Stimulated activated naive CD8-positive, alpha-beta T cell treated with anti-CD3 and anti-CD28 coated beads, Interleukin-15, Interleukin-2, amounts not matched to agents 100 U/mL and 50 U/mL, for 24 hours (primary cell): ENCODE measurements around the gene CHGA.
A peak's percentile ranks its signal among the peaks of the same experiment; 100 is the strongest.

ENCODE experiments used
- ATAC-seq: fragments of 150-1000 bp; cut with Tn5 transposase; one replicate; pipeline ENCODE4 v1.10.0; 2021
- DNase-seq: peaks from one replicate; pipeline ENCODE4 v3.0.0; 2021

The CHGA gene

GRCh38 chr14:92905667-92906066 lies 17.3 kb upstream of the CHGA start:
- DNase-seq (no peak), ATAC-seq (no peak)

- ATAC-seq (no peak), DNase-seq (no peak)
Measured at GRCh38 chr14:92906420-92906819, 16.5 kb upstream of the CHGA start.

- no peak for DNase-seq
- no peak for ATAC-seq
Measured at GRCh38 chr14:92906823-92907222, 16.1 kb upstream of the CHGA start.

- DNase-seq (no peak), ATAC-seq (no peak)
Measured at GRCh38 chr14:92907316-92907911, 15.5 kb upstream of the CHGA start.

- peak; percentile 63 for DNase-seq
- ATAC-seq, result no peak
Measured at GRCh38 chr14:92914087-92914656, 8.8 kb upstream of the CHGA start.

GRCh38 chr14:92916201-92916600 lies 6.7 kb upstream of the CHGA start:
- no peak for ATAC-seq
- DNase-seq, result no peak

GRCh38 chr14:92917041-92917940 lies 5.7 kb upstream of the CHGA start:
- ATAC-seq (no peak), DNase-seq (no peak)

- ATAC-seq (no peak), DNase-seq (no peak)
Measured at GRCh38 chr14:92917956-92918355, 5.0 kb upstream of the CHGA start.

- ATAC-seq (no peak), DNase-seq (no peak)
Measured at GRCh38 chr14:92920001-92920400, 2.9 kb upstream of the CHGA start.

- ATAC-seq (no peak), DNase-seq (no peak)
Measured at GRCh38 chr14:92922155-92922735, 705 bp upstream of the CHGA start.

- DNase-seq (no peak), ATAC-seq (no peak)
Measured at GRCh38 chr14:92923744-92924103, 774 bp downstream of the CHGA start.

GRCh38 chr14:92924247-92924646 lies 1.3 kb downstream of the CHGA start:
- no peak for ATAC-seq

GRCh38 chr14:92925446-92925845 lies 2.5 kb downstream of the CHGA start:
- DNase-seq (no peak), ATAC-seq (no peak)

More at GRCh38 chr14:92924247-92924646, 1.3 kb downstream of the CHGA start:
- DNase-seq, result no peak

- DNase-seq, result no peak
- no peak for ATAC-seq
Measured at GRCh38 chr14:92926180-92926845, 3.4 kb downstream of the CHGA start.

GRCh38 chr14:92926931-92927330 lies 4.0 kb downstream of the CHGA start:
- ATAC-seq (no peak), DNase-seq (no peak)

- DNase-seq, result no peak
- ATAC-seq, result no peak
Measured at GRCh38 chr14:92927349-92928257, 4.7 kb downstream of the CHGA start.

- no peak for ATAC-seq
- no peak for DNase-seq
Measured at GRCh38 chr14:92928258-92928629, 5.3 kb downstream of the CHGA start.

- no peak for ATAC-seq
- no peak for DNase-seq
Measured at GRCh38 chr14:92928961-92929688, 6.2 kb downstream of the CHGA start.

GRCh38 chr14:92929689-92930608 lies 7.0 kb downstream of the CHGA start:
- no peak for ATAC-seq

More at GRCh38 chr14:92929689-92930608, 7.0 kb downstream of the CHGA start:
- DNase-seq, result no peak
